K562 (cell line): Measurements from ENCODE around the gene KRT71. TPM values are rescaled to one million over a fixed set of nuclear protein-coding genes. Genes with fewer than 3 reads are reported as not detected.

Source experiments
- ATAC-seq: fragments of 200-7000 bp; cut with Tn5 transposase; 3 replicates; pipeline ENCODE4 v1.9.1; 2020; ENCODE audit warnings: moderate library complexity
- BruUV-seq: library from RNA; stranded (reverse); fragments of 400-500 nt; replicated peaks from 2 replicates; lab custom pipeline; 2021; lab: Mats Ljungman, UMichigan
- CTCF ChIA-PET: fragments of 300-600 bp; formaldehyde crosslinking; extraction: SDS; loops from one replicate; lab custom pipeline; 2021; ENCODE audit warnings: low intra/inter-chr PET ratio; lab: Yijun Ruan, JAX
- POLR2A ChIA-PET: fragments of 300-600, 350-650 bp; sonication (Branson Sonifier 250); formaldehyde crosslinking; extraction: SDS; loops from one replicate; lab custom pipeline; 2021; ENCODE audit warnings: antibody characterized with exemption, inconsistent platforms; lab: Yijun Ruan, JAX
- DNase-seq, 4 experiments: peaks; one replicate each; pipeline versions ENCODE4 v3.0.0 to v3.0.0-alpha.2; 2011 to 2018; ENCODE audit warnings: low spot score in 3 of 4, mixed read lengths in 3 of 4; ENCODE audit errors: extremely low read depth in 1 of 4
- FAIRE-seq: peaks from 2 replicates; lab custom pipeline; 2011; peaks lifted over from hg19 to GRCh38; lab: Jason Lieb, UNC
- H2AFZ ChIP-seq: 2 replicates; pipeline ENCODE4 v1.6.0; 2011; ENCODE audit warnings: low read depth, low read length, control low read depth, inconsistent platforms
- H3K27ac ChIP-seq: fragments of 200-600 bp; 3 replicates; pipeline ENCODE4 v1.8.0; 2011; ENCODE audit warnings: low read depth, mild to moderate bottlenecking, control low read depth, inconsistent platforms, low read length, moderate library complexity, mixed read lengths; ENCODE audit errors: extremely low read depth
- H3K27me3 ChIP-seq, 2 experiments: fragments of 300-600 bp in 1 of 2; 2 replicates in 1 of 2; 3 replicates in 1 of 2; pipeline versions ENCODE4 v1.6.0 to v1.8.0; 2011; ENCODE audit warnings: inconsistent platforms in 2 of 2, low read length in 2 of 2, mild to moderate bottlenecking in 1 of 2, mixed read lengths in 1 of 2, moderate library complexity in 1 of 2; ENCODE audit not compliant: control insufficient read depth in 2 of 2, insufficient read depth in 2 of 2
- H3K36me3 ChIP-seq: fragments of 300-600 bp; 3 replicates; pipeline ENCODE4 v1.8.0; 2011; ENCODE audit warnings: mild to moderate bottlenecking, low read length, inconsistent platforms; ENCODE audit not compliant: control insufficient read depth, insufficient read depth
- H3K4me1 ChIP-seq, 2 experiments: fragments of 200-600 bp in 1 of 2; replicated peaks in 1 of 2; 2 replicates in 1 of 2; 3 replicates in 1 of 2; pipeline versions ENCODE4 v1.5.1 to v1.8.0; 2011; ENCODE audit warnings: inconsistent platforms in 2 of 2, low read length in 2 of 2, mild to moderate bottlenecking in 1 of 2, mixed read lengths in 1 of 2, moderate library complexity in 1 of 2; ENCODE audit not compliant: control insufficient read depth in 2 of 2, insufficient read depth in 2 of 2
- H3K4me2 ChIP-seq: 2 replicates; pipeline ENCODE4 v1.6.1; 2011; ENCODE audit warnings: low read length, control low read depth, inconsistent platforms, mixed read lengths; ENCODE audit not compliant: insufficient read depth
- H3K4me3 ChIP-seq: fragments of 200-600 bp; sonication (generic), shearing (Covaris generic); 2 replicates; pipeline ENCODE4 v1.5.1; 2016; ENCODE audit warnings: control low read depth, inconsistent platforms
- H3K79me2 ChIP-seq: fragments of 200-600 bp; 3 replicates; pipeline ENCODE4 v1.8.0; 2011; ENCODE audit warnings: low read length, inconsistent platforms; ENCODE audit not compliant: control insufficient read depth, insufficient read depth
- H3K9ac ChIP-seq, 2 experiments: 2 replicates each; pipeline versions ENCODE4 v1.6.0 to v1.6.1; 2011; ENCODE audit warnings: low read depth in 2 of 2, low read length in 2 of 2, control low read depth in 1 of 2, inconsistent platforms in 1 of 2, mild to moderate bottlenecking in 1 of 2, mixed read lengths in 1 of 2; ENCODE audit not compliant: insufficient read depth in 1 of 2
- H3K9me1 ChIP-seq: one replicate; pipeline ENCODE4 v1.6.0; 2011; ENCODE audit warnings: inconsistent platforms, mild to moderate bottlenecking, low read length, moderate library complexity; ENCODE audit not compliant: control insufficient read depth, insufficient read depth
- H3K9me3 ChIP-seq: replicated peaks from 2 replicates; pipeline ENCODE4 v1.5.1; 2011; ENCODE audit warnings: low read depth, low read length, inconsistent platforms; ENCODE audit not compliant: control insufficient read depth, insufficient read depth
- H4K20me1 ChIP-seq: replicated peaks from 2 replicates; pipeline ENCODE4 v1.6.1; 2011; ENCODE audit warnings: low read length, inconsistent platforms, mixed read lengths; ENCODE audit not compliant: control insufficient read depth, insufficient read depth
- MEF2A ChIP-seq: IDR thresholded peaks from 2 replicates; pipeline ENCODE4 v1.6.1; 2011; ENCODE audit warnings: low read depth, mild to moderate bottlenecking, low read length, moderate library complexity; ENCODE audit not compliant: control insufficient read depth
- MYC ChIP-seq, 2 experiments: fragments of 250-450 bp in 1 of 2; sonication (Bioruptor Pico) in 1 of 2; IDR thresholded peaks; 2 replicates each; pipeline versions ENCODE4 v1.5.1 to v1.6.1; 2012 to 2021; ENCODE audit warnings: low read depth in 2 of 2, borderline replicate concordance in 1 of 2, improper control_type of control experiment in 1 of 2, low read length in 1 of 2, mild to moderate bottlenecking in 1 of 2, moderate library complexity in 1 of 2
- NFIC ChIP-seq: fragments of 450-650 bp; IDR thresholded peaks from 2 replicates; pipeline ENCODE4 v1.6.1; 2017; ENCODE audit warnings: mild to moderate bottlenecking, inconsistent platforms
- SRSF3 ChIP-seq: fragments of 200-400 bp; formaldehyde crosslinking; IDR thresholded peaks from 2 replicates; pipeline ENCODE4 v1.6.1; 2016; ENCODE audit warnings: mild to moderate bottlenecking, low read length, moderate library complexity; ENCODE audit not compliant: insufficient read depth
- TAF7 ChIP-seq: fragments of 450-650 bp; IDR thresholded peaks from 2 replicates; pipeline ENCODE4 v1.6.1; 2016; ENCODE audit warnings: missing genetic modification characterization, missing compliant biosample characterization
- ZBTB26 ChIP-seq: fragments of 450-650 bp; formaldehyde crosslinking; IDR thresholded peaks from 2 replicates; pipeline ENCODE4 v1.4.0; 2022; ENCODE audit warnings: missing genetic modification characterization
- ZNF224 ChIP-seq: sonication (generic); formaldehyde crosslinking; IDR thresholded peaks from 2 replicates; pipeline ENCODE4 v1.8.0; 2022; ENCODE audit warnings: mild to moderate bottlenecking, missing genetic modification reagents
- ZNF311 ChIP-seq: fragments of 250-450 bp; sonication (Bioruptor Pico); IDR thresholded peaks from 2 replicates; pipeline ENCODE4 v1.4.0; 2020; ENCODE audit warnings: mild to moderate bottlenecking, moderate library complexity
- ZNF444 ChIP-seq: fragments of 250-450 bp; sonication (Bioruptor Pico); IDR thresholded peaks from 2 replicates; pipeline ENCODE4 v1.4.0; 2020; ENCODE audit warnings: mild to moderate bottlenecking, moderate library complexity
- WGBS: fragments of 100-300 bp; shearing (Covaris generic); methylation state at CpG from one replicate; pipeline ENCODE4 v1.1.6; 2016; ENCODE audit warnings: low coverage, mixed read lengths; ENCODE audit not compliant: insufficient coverage; ENCODE audit errors: missing lambda C conversion rate; 5-methylcytosine and 5-hydroxymethylcytosine counted together
- in situ Hi-C: fragments of 300-500 bp; cut with MboI; formaldehyde crosslinking; loops from 4 replicates; pipeline ENCODE4 v1.15.0; 2018; ENCODE audit warnings: inconsistent platforms, mixed read lengths
- intact Hi-C: fragments of 100-400 bp; cut with micrococcal nuclease; formaldehyde crosslinking; loops from 2 replicates; pipeline ENCODE4 v1.14.2; 2022
- polyA plus RNA-seq, 8 experiments: library from polyadenylated mRNA; depleted of rRNA in 4 of 8; stranded (reverse) in 5 of 8; unstranded in 3 of 8; fragments of >200 nt; fragmentation: Nextera tagmentation in 2 of 8; fragmentation: Illumina TruSeq in 1 of 8; extraction: Ambion mirVana in 2 of 8; extraction: Trizol in 1 of 8; gene quantifications; 2 replicates each; pipeline versions ENCODE4 v1.2.1 to v1.2.3, GENCODE V29; 2011 to 2014; ENCODE audit warnings: inconsistent platforms in 1 of 8, missing spikeins in 1 of 8
- total RNA-seq, 7 experiments: library from RNA; depleted of rRNA in 6 of 7; stranded (reverse); fragments of >200 nt in 6 of 7; fragmentation: Illumina TruSeq in 2 of 7; extraction: Trizol in 2 of 7; gene quantifications; 2 replicates each; pipeline versions ENCODE4 v1.2.1 to v1.2.3, GENCODE V29; 2011 to 2021; ENCODE audit warnings: low replicate concordance in 1 of 7

Gene KRT71
- total and polyA plus RNA-seq, 9 of the 15 experiments (the other 6 are each of a cell fraction or from before 2014, with no cell fraction given) = not detected

GRCh38 chr12:52539821-52540173, 13.1 kb downstream of the KRT71 start:
- ATAC-seq = no peak
- ChIA-PET CTCF (no interaction called here), POLR2A (interaction anchor here (0.5 kb wide), 1 partner anchor 1077 kb away, joined by 3 read pairs; no protein-coding TSS in a partner anchor)
- H3K27ac ChIP-seq = no peak overlapping the region
- WGBS = 0% methylated on average over 3 of the region's 3 CpGs
- no peaks in the 10 kb centered on the region for H3K36me3 ChIP-seq
- H3K9me1 ChIP-seq = no peaks in the 10 kb centered on the region
- no peak overlapping the region for H3K9ac ChIP-seq
- TF ChIP-seq ZNF311 (no peak), MYC (IDR thresholded peaks at IDR 0.05; ENCODE audit: low read depth, low read length) (no peak), MYC (CRISPR knock-in tag; IDR thresholded peaks at IDR 0.05; ENCODE audit: borderline replicate concordance, low read depth) (no peak)
- TF ChIP-seq, all 486 proteins: peak for 0
- DNase-seq (no peak), FAIRE-seq (no peak)
- intact Hi-C loops = no loop called here
- Histone ChIP-seq H3K9me3 (no peaks in the 10 kb centered on the region), H3K4me3 (no peak overlapping the region), H3K27me3 (peaks cover 4 to 17% of the 10 kb centered on the region in 2 experiments; a peak in 2 of 5 replicates), H3K79me2 (no peaks in the 10 kb centered on the region), H3K4me2 (no peak overlapping the region), H3K4me1 (no peaks in the 10 kb centered on the region), H2AFZ (no peak overlapping the region), H4K20me1 (peaks cover 2% of the 10 kb centered on the region; the same call in 1 of the 2 replicates)
- in situ Hi-C loops = no loop called here
- no TSS peak for BruUV-seq

GRCh38 chr12:52539083-52539820, 13.7 kb downstream of the KRT71 start:
- CTCF ChIA-PET = no interaction called here
- BruUV-seq = no TSS peak
- Histone ChIP-seq H3K36me3 (no peaks in the 10 kb centered on the region), H4K20me1 (peaks cover 2% of the 10 kb centered on the region; the same call in 1 of the 2 replicates), H3K9me1 (no peaks in the 10 kb centered on the region), H3K4me3 (no peak overlapping the region), H3K9me3 (no peaks in the 10 kb centered on the region), H2AFZ (no peak overlapping the region), H3K79me2 (no peaks in the 10 kb centered on the region), H3K9ac (no peak overlapping the region), H3K27ac (no peak overlapping the region), H3K27me3 (peaks cover 4 to 12% of the 10 kb centered on the region in 2 experiments; a peak in 2 of 5 replicates), H3K4me1 (no peaks in the 10 kb centered on the region), H3K4me2 (no peak overlapping the region)
- intact Hi-C loops (no loop called here), in situ Hi-C loops (no loop called here)
- WGBS = 0% methylated on average over 5 of the region's 5 CpGs
- DNase-seq = no peak
- no peak for FAIRE-seq
- POLR2A ChIA-PET = interaction anchor here (0.5 to 0.6 kb wide), 2 partner anchors 8 to 1076 kb away, joined by 3 read pairs; no protein-coding TSS in a partner anchor
- no peak for ATAC-seq
- TF ChIP-seq SRSF3 (no peak), MEF2A (no peak), NFIC (peak; percentile 40; the same call in 1 of the 2 replicates), ZNF224 (CRISPR knock-in tag) (no peak), TAF7 (tag) (no peak), ZNF444 (CRISPR knock-in tag) (no peak), ZBTB26 (CRISPR knock-in tag) (no peak)
